NB4 (cell line): ENCODE data around the gene ADAM8.

Experiments
- MYC ChIP-seq: IDR thresholded peaks from 2 replicates; pipeline ENCODE4 v1.6.1; 2011; ENCODE audit warnings: low read depth, low read length
- POLR2A ChIP-seq: IDR thresholded peaks from 2 replicates; pipeline ENCODE4 v1.6.1; 2011; ENCODE audit warnings: mild to moderate bottlenecking; ENCODE audit not compliant: insufficient read length; ENCODE audit errors: extremely low read depth
- TF ChIP-seq, protein P1 (sequence below): IDR thresholded peaks from one replicate; pipeline ENCODE4 v1.5.1; 2012; ENCODE audit warnings: low read depth, low read length

DNA sequence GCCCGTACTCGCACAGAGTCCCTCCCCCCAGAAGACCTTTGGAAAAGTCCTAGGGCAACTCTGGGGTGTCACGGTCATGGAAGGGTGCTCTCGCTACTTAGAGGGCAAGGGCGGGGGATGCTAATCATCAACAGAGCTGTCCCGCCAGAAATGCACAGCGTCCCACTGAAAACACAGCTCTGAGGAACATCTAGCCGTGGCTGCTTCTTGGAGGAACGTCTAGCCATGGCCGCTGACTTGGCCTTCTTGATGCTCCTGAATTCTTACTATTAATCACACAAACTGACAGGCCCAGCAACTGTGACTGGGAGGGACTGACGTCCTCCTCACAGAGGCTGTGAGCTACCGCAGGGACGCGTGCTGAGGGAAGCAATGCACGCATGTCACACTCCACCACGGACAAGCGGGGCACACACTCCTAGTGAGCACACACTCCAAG lies 30.3 kb upstream of the ADAM8 start:
- TF ChIP-seq, protein P1, sequence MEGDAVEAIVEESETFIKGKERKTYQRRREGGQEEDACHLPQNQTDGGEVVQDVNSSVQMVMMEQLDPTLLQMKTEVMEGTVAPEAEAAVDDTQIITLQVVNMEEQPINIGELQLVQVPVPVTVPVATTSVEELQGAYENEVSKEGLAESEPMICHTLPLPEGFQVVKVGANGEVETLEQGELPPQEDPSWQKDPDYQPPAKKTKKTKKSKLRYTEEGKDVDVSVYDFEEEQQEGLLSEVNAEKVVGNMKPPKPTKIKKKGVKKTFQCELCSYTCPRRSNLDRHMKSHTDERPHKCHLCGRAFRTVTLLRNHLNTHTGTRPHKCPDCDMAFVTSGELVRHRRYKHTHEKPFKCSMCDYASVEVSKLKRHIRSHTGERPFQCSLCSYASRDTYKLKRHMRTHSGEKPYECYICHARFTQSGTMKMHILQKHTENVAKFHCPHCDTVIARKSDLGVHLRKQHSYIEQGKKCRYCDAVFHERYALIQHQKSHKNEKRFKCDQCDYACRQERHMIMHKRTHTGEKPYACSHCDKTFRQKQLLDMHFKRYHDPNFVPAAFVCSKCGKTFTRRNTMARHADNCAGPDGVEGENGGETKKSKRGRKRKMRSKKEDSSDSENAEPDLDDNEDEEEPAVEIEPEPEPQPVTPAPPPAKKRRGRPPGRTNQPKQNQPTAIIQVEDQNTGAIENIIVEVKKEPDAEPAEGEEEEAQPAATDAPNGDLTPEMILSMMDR: no peak
- no peak for TF ChIP-seq POLR2A
- no peak for TF ChIP-seq MYC
